ENCODE results near the gene ARHGAP12. TPM values are rescaled to one million over a fixed set of nuclear protein-coding genes. Genes with fewer than 3 reads are reported as not detected.

ARHGAP12 gene
- total RNA-seq, 1 donor from 2014 or later, result 35.3 TPM

- TF ChIP-seq, protein P1, sequence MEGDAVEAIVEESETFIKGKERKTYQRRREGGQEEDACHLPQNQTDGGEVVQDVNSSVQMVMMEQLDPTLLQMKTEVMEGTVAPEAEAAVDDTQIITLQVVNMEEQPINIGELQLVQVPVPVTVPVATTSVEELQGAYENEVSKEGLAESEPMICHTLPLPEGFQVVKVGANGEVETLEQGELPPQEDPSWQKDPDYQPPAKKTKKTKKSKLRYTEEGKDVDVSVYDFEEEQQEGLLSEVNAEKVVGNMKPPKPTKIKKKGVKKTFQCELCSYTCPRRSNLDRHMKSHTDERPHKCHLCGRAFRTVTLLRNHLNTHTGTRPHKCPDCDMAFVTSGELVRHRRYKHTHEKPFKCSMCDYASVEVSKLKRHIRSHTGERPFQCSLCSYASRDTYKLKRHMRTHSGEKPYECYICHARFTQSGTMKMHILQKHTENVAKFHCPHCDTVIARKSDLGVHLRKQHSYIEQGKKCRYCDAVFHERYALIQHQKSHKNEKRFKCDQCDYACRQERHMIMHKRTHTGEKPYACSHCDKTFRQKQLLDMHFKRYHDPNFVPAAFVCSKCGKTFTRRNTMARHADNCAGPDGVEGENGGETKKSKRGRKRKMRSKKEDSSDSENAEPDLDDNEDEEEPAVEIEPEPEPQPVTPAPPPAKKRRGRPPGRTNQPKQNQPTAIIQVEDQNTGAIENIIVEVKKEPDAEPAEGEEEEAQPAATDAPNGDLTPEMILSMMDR (IDR thresholded peaks at IDR 0.05; ENCODE audit: unreplicated experiment), result no peak
- Mint-ChIP-seq H3K27ac (peak overlapping the region; percentile 86), H3K36me3 (no peaks in the 10 kb centered on the region), H3K9me3 (no peaks in the 10 kb centered on the region), H3K4me1 (peaks cover 22% of the 10 kb centered on the region), H3K27me3 (ENCODE audit: low read depth) (no peaks in the 10 kb centered on the region), H3K4me3 (no peak overlapping the region)
- no peak for DNase-seq (ENCODE audit: low spot score in 2 of 2, unreplicated experiment in 2 of 2)
These were observed 51.8 kb downstream of the ARHGAP12 start for GRCh38 chr10:31876652-31877352.

GRCh38 chr10:31875608-31876007, 53.0 kb downstream of the ARHGAP12 start:
- no peaks in the 10 kb centered on the region for H3K9me3 Mint-ChIP-seq
- peak overlapping the region; percentile 12 for H3K27ac Mint-ChIP-seq
- peaks cover 22% of the 10 kb centered on the region for H3K4me1 Mint-ChIP-seq
- no peaks in the 10 kb centered on the region for H3K36me3 Mint-ChIP-seq
- no peaks in the 10 kb centered on the region for H3K27me3 Mint-ChIP-seq (ENCODE audit: low read depth)
- TF ChIP-seq, protein P1 (IDR thresholded peaks at IDR 0.05; ENCODE audit: unreplicated experiment), result no peak
- no peak for DNase-seq (ENCODE audit: low spot score in 2 of 2, unreplicated experiment in 2 of 2)
- H3K4me3 Mint-ChIP-seq, result no peak overlapping the region

DNA sequence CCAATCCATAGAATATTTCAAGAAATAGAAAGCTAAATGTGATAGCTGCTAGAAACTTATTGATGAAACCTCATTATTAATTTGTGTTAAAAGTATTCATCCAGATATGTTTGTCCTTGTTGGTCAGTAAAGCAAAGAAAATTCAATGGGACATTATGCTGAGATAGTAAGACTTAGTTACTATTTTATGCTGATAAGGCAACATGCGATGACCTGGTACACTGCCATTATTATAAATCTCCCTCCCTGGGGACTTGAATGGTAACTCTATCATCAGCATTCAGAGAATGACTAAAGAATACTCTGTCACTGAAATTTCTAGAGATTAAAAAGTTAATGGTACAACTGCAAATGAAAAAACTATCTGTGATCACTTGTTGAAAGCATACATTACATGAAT, 54.9 kb downstream of the ARHGAP12 start:
- no peak for DNase-seq (ENCODE audit: low spot score in 2 of 2, unreplicated experiment in 2 of 2)
- Mint-ChIP-seq H3K27me3 (ENCODE audit: low read depth) (no peaks in the 10 kb centered on the region), H3K4me1 (peaks cover 22% of the 10 kb centered on the region), H3K36me3 (no peaks in the 10 kb centered on the region), H3K9me3 (no peaks in the 10 kb centered on the region), H3K27ac (no peak overlapping the region), H3K4me3 (no peak overlapping the region)
- TF ChIP-seq, protein P1 (IDR thresholded peaks at IDR 0.05; ENCODE audit: unreplicated experiment), result no peak

DNA sequence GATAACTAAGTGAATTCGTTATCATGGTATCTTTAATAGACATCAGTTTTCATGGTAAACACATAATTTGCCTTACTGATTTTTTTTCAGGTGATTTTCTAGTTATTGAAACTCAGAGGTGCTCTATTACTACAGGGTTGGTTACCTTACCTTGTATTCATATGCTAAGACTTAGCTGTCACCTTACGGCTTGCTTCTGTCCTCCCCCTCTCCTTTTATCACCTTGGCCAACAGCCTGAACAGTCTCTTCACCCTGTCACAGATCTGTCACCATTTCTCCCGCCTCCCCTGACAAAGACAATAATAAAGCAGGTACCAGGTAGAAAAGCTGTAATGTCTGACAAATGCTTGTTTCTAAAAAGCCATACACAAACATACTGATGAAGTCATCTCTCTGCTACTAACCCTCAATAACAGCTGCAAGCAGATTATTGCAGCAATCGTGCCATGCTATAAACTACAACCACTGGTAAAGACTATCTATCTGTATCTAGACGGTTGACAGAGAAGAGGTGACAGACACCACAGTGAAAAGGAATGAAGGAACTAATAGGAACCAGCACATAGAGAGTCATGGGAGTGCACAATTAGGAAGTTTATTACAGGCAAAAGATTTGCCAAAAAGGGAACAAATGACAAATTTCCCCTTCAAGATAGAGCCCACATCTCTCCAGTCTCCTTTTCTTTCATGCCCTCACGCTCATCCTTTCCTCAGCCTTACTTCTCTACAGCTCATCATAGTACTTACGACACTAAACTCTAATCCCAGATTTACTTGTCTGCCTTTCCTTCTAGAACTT, 57.2 kb downstream of the ARHGAP12 start:
- no peak for DNase-seq (ENCODE audit: low spot score in 2 of 2, unreplicated experiment in 2 of 2)
- Mint-ChIP-seq H3K4me3 (no peak overlapping the region), H3K27me3 (ENCODE audit: low read depth) (no peaks in the 10 kb centered on the region), H3K27ac (no peak overlapping the region), H3K4me1 (peaks cover 6% of the 10 kb centered on the region), H3K36me3 (no peaks in the 10 kb centered on the region), H3K9me3 (no peaks in the 10 kb centered on the region)
- TF ChIP-seq, protein P1 (IDR thresholded peaks at IDR 0.05; ENCODE audit: unreplicated experiment), result no peak

- Mint-ChIP-seq H3K9me3 (no peaks in the 10 kb centered on the region), H3K4me3 (no peak overlapping the region), H3K27me3 (ENCODE audit: low read depth) (no peaks in the 10 kb centered on the region), H3K27ac (no peak overlapping the region), H3K4me1 (peaks cover 6% of the 10 kb centered on the region), H3K36me3 (peaks cover 6% of the 10 kb centered on the region)
- TF ChIP-seq, protein P1 (IDR thresholded peaks at IDR 0.05; ENCODE audit: unreplicated experiment), result no peak
- no peak for DNase-seq (ENCODE audit: low spot score in 2 of 2, unreplicated experiment in 2 of 2)
These were observed 61.0 kb downstream of the ARHGAP12 start for GRCh38 chr10:31867646-31868045.

Measured in mesothelial cell of epicardium (in vitro differentiated cells).